K562 (cell line): Measurements from ENCODE around the gene LCNL1. TPM values are rescaled to one million over a fixed set of nuclear protein-coding genes. Genes with fewer than 3 reads are reported as not detected.

ENCODE experiments used
- E4F1 ChIP-seq: fragments of 250-450 bp; sonication (Bioruptor Pico); IDR thresholded peaks from 2 replicates; pipeline ENCODE4 v1.5.0; 2021; ENCODE audit warnings: mild to moderate bottlenecking, borderline replicate concordance
- MECOM ChIP-seq: fragments of 250-450 bp; sonication (Bioruptor Pico); IDR thresholded peaks from 2 replicates; pipeline ENCODE4 v1.8.0; 2022; ENCODE audit warnings: inconsistent platforms
- NEUROD1 ChIP-seq: fragments of 150-350 bp; IDR thresholded peaks from 2 replicates; pipeline ENCODE4 v1.6.1; 2014; ENCODE audit warnings: borderline replicate concordance, low read length, low read depth; ENCODE audit not compliant: partially characterized antibody
- NFE2L1 ChIP-seq: fragments of 450-650 bp; IDR thresholded peaks from 2 replicates; pipeline ENCODE4 v1.6.1; 2016; ENCODE audit warnings: missing genetic modification characterization, low read depth, mild to moderate bottlenecking, missing compliant biosample characterization, moderate library complexity, borderline replicate concordance
- NKRF ChIP-seq: fragments of 450-650 bp; IDR thresholded peaks from 2 replicates; pipeline ENCODE4 v1.6.1; 2016; ENCODE audit warnings: borderline replicate concordance
- PCBP2 ChIP-seq: fragments of 200-400 bp; formaldehyde crosslinking; IDR thresholded peaks from 2 replicates; pipeline ENCODE4 v1.6.1; 2018; ENCODE audit warnings: low read length, low read depth, mild to moderate bottlenecking, moderate library complexity; ENCODE audit not compliant: poor library complexity, severe bottlenecking
- PHF21A ChIP-seq: fragments of 450-650 bp; IDR thresholded peaks from 2 replicates; pipeline ENCODE4 v1.6.1; 2017; ENCODE audit warnings: low read depth, borderline replicate concordance
- RBBP5 ChIP-seq: fragments of 200-600 bp; sonication (generic); IDR thresholded peaks from 2 replicates; pipeline ENCODE4 v1.6.1; 2012; ENCODE audit warnings: borderline replicate concordance, mild to moderate bottlenecking, low read length, control low read depth, inconsistent platforms; ENCODE audit not compliant: insufficient read depth, poor library complexity, severe bottlenecking
- SIN3B ChIP-seq: fragments of 450-650 bp; IDR thresholded peaks from 2 replicates; pipeline ENCODE4 v1.6.1; 2017; ENCODE audit warnings: low read depth, mild to moderate bottlenecking, moderate library complexity
- SP1 ChIP-seq: sonication (generic); formaldehyde crosslinking; IDR thresholded peaks from 2 replicates; pipeline ENCODE4 v1.8.1; 2022; ENCODE audit warnings: mild to moderate bottlenecking, missing genetic modification reagents
- ZBTB17 ChIP-seq: fragments of 450-650 bp; formaldehyde crosslinking; IDR thresholded peaks from 2 replicates; pipeline ENCODE4 v1.4.0; 2020; ENCODE audit warnings: mild to moderate bottlenecking
- ZNF124 ChIP-seq: sonication (generic); formaldehyde crosslinking; IDR thresholded peaks from 2 replicates; pipeline ENCODE4 v1.8.1; 2022; ENCODE audit warnings: missing genetic modification reagents
- ZNF224 ChIP-seq: sonication (generic); formaldehyde crosslinking; IDR thresholded peaks from 2 replicates; pipeline ENCODE4 v1.8.0; 2022; ENCODE audit warnings: mild to moderate bottlenecking, missing genetic modification reagents
- ZNF232 ChIP-seq: sonication (generic); formaldehyde crosslinking; IDR thresholded peaks from 2 replicates; pipeline ENCODE4 v1.8.0; 2022; ENCODE audit warnings: mild to moderate bottlenecking, missing genetic modification reagents
- ZNF408 ChIP-seq: fragments of 250-450 bp; sonication (Bioruptor Pico); IDR thresholded peaks from 2 replicates; pipeline ENCODE4 v1.4.0; 2020; ENCODE audit warnings: low read depth, mild to moderate bottlenecking, moderate library complexity
- ZNF436 ChIP-seq: fragments of 250-450, 450-650 bp; sonication (Bioruptor Pico); formaldehyde crosslinking; IDR thresholded peaks from 2 replicates; pipeline ENCODE4 v1.7.0; 2020; ENCODE audit warnings: mild to moderate bottlenecking
- ZNF77 ChIP-seq: fragments of 250-450 bp; sonication (Bioruptor Pico); IDR thresholded peaks from 2 replicates; pipeline ENCODE4 v1.5.0; 2020
- polyA plus RNA-seq, 8 experiments: library from polyadenylated mRNA; depleted of rRNA in 4 of 8; stranded (reverse) in 5 of 8; unstranded in 3 of 8; fragments of >200 nt; fragmentation: Nextera tagmentation in 2 of 8; fragmentation: Illumina TruSeq in 1 of 8; extraction: Ambion mirVana in 2 of 8; extraction: Trizol in 1 of 8; gene quantifications; 2 replicates each; pipeline versions ENCODE4 v1.2.1 to v1.2.3, GENCODE V29; 2011 to 2014; ENCODE audit warnings: inconsistent platforms in 1 of 8, missing spikeins in 1 of 8
- total RNA-seq, 7 experiments: library from RNA; depleted of rRNA in 6 of 7; stranded (reverse); fragments of >200 nt in 6 of 7; fragmentation: Illumina TruSeq in 2 of 7; extraction: Trizol in 2 of 7; gene quantifications; 2 replicates each; pipeline versions ENCODE4 v1.2.1 to v1.2.3, GENCODE V29; 2011 to 2021; ENCODE audit warnings: low replicate concordance in 1 of 7
- TF ChIP-seq, protein P1 (sequence below): fragments of 150-350 bp; IDR thresholded peaks from 2 replicates; pipeline ENCODE4 v1.6.1; 2014; ENCODE audit warnings: low read depth, mild to moderate bottlenecking, low read length, borderline replicate concordance
- TF ChIP-seq, protein P2 (sequence below): fragments of 450-650 bp; conservative IDR thresholded peaks from 2 replicates; pipeline ENCODE4 v1.6.1; 2016; ENCODE audit warnings: missing genetic modification characterization, low read depth, mild to moderate bottlenecking, control low read depth, missing compliant biosample characterization

LCNL1 gene
- total and polyA plus RNA-seq, 9 of the 15 experiments (the other 6 are each of a cell fraction or from before 2014, with no cell fraction given), result 0.04 to 0.16 (median 0.04) TPM; not detected in 4

GRCh38 chr9:136964171-136964689 is 18.6 kb upstream of the LCNL1 start (continued):
- TF ChIP-seq E4F1 (CRISPR knock-in tag) (no peak), SP1 (no peak), RBBP5 (no peak), NFE2L1 (tag) (no peak), ZNF408 (CRISPR knock-in tag) (no peak), ZBTB17 (CRISPR knock-in tag) (no peak), NKRF (no peak), ZNF232 (CRISPR knock-in tag) (no peak), ZNF224 (CRISPR knock-in tag) (no peak), PCBP2 (no peak), ZNF436 (CRISPR knock-in tag) (no peak), SIN3B (no peak), PHF21A (no peak), ZNF124 (CRISPR knock-in tag) (no peak), MECOM (CRISPR knock-in tag) (no peak), ZNF77 (no peak), NEUROD1 (no peak)
- TF ChIP-seq, protein P1, sequence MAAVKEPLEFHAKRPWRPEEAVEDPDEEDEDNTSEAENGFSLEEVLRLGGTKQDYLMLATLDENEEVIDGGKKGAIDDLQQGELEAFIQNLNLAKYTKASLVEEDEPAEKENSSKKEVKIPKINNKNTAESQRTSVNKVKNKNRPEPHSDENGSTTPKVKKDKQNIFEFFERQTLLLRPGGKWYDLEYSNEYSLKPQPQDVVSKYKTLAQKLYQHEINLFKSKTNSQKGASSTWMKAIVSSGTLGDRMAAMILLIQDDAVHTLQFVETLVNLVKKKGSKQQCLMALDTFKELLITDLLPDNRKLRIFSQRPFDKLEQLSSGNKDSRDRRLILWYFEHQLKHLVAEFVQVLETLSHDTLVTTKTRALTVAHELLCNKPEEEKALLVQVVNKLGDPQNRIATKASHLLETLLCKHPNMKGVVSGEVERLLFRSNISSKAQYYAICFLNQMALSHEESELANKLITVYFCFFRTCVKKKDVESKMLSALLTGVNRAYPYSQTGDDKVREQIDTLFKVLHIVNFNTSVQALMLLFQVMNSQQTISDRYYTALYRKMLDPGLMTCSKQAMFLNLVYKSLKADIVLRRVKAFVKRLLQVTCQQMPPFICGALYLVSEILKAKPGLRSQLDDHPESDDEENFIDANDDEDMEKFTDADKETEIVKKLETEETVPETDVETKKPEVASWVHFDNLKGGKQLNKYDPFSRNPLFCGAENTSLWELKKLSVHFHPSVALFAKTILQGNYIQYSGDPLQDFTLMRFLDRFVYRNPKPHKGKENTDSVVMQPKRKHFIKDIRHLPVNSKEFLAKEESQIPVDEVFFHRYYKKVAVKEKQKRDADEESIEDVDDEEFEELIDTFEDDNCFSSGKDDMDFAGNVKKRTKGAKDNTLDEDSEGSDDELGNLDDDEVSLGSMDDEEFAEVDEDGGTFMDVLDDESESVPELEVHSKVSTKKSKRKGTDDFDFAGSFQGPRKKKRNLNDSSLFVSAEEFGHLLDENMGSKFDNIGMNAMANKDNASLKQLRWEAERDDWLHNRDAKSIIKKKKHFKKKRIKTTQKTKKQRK, result no peak
- TF ChIP-seq, protein P2, sequence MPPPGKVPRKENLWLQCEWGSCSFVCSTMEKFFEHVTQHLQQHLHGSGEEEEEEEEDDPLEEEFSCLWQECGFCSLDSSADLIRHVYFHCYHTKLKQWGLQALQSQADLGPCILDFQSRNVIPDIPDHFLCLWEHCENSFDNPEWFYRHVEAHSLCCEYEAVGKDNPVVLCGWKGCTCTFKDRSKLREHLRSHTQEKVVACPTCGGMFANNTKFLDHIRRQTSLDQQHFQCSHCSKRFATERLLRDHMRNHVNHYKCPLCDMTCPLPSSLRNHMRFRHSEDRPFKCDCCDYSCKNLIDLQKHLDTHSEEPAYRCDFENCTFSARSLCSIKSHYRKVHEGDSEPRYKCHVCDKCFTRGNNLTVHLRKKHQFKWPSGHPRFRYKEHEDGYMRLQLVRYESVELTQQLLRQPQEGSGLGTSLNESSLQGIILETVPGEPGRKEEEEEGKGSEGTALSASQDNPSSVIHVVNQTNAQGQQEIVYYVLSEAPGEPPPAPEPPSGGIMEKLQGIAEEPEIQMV (tag), result no peak
